ENCODE data around the gene DNAH5. TPM values are rescaled to one million over a fixed set of nuclear protein-coding genes. Genes with fewer than 3 reads are reported as not detected.

The DNAH5 gene
- total RNA-seq, 4 donors from 2014 or later = 1.3 to 3.4 (median 2.7) TPM

- DNase-seq = no peak
- no peaks in the 10 kb centered on the region for H3K27me3 ChIP-seq
- no peaks in the 10 kb centered on the region for H3K9me3 ChIP-seq
- no peak for TF ChIP-seq POLR2A (IDR thresholded peaks at IDR 0.05)
- TF ChIP-seq CTCF (IDR thresholded peaks at IDR 0.05) = peak in 4 of 6 experiments; percentile 19 to 48 (median 36)
- no peak overlapping the region for H3K27ac ChIP-seq
- H3K36me3 ChIP-seq = no peaks in the 10 kb centered on the region
- 65 to 67% methylated on average over 11 of the region's 11 CpGs for WGBS, 2 donors
- H3K4me3 ChIP-seq (replicated peaks in 1 of 3) = no peak overlapping the region
- no peaks in the 10 kb centered on the region for H3K4me1 ChIP-seq
- intact Hi-C loops (cut with DNase I) = no loop called here
These were observed 32.7 kb upstream of the DNAH5 start for GRCh38 chr5:13976867-13977830.

- TF ChIP-seq CTCF (IDR thresholded peaks at IDR 0.05) = no peak
- TF ChIP-seq POLR2A (IDR thresholded peaks at IDR 0.05) = no peak
- no peaks in the 10 kb centered on the region for H3K9me3 ChIP-seq
- no peak overlapping the region for H3K27ac ChIP-seq
- 52 to 58% methylated on average over 2 of the region's 2 CpGs for WGBS, 2 donors
- DNase-seq = no peak
- no peaks in the 10 kb centered on the region for H3K4me1 ChIP-seq
- no peak overlapping the region for H3K4me3 ChIP-seq (replicated peaks in 1 of 3)
- intact Hi-C loops (cut with DNase I) = no loop called here
- no peaks in the 10 kb centered on the region for H3K36me3 ChIP-seq
- no peaks in the 10 kb centered on the region for H3K27me3 ChIP-seq
These were observed 31.7 kb upstream of the DNAH5 start for GRCh38 chr5:13976223-13976622.

GRCh38 chr5:13975246-13975645 lies 30.8 kb upstream of the DNAH5 start:
- H3K4me3 ChIP-seq (replicated peaks in 1 of 3) = no peak overlapping the region
- H3K36me3 ChIP-seq = no peaks in the 10 kb centered on the region
- no peak overlapping the region for H3K27ac ChIP-seq
- 89 to 90% methylated on average over 2 of the region's 2 CpGs for WGBS, 2 donors
- no peak for DNase-seq
- H3K4me1 ChIP-seq = no peaks in the 10 kb centered on the region
- H3K27me3 ChIP-seq = no peaks in the 10 kb centered on the region
- intact Hi-C loops (cut with DNase I) = no loop called here
- no peak for TF ChIP-seq CTCF (IDR thresholded peaks at IDR 0.05)
- no peak for TF ChIP-seq POLR2A (IDR thresholded peaks at IDR 0.05)
- no peaks in the 10 kb centered on the region for H3K9me3 ChIP-seq

GRCh38 chr5:13973724-13974123 lies 29.2 kb upstream of the DNAH5 start:
- no peak overlapping the region for H3K27ac ChIP-seq
- H3K4me1 ChIP-seq = no peaks in the 10 kb centered on the region
- no peak for TF ChIP-seq CTCF (IDR thresholded peaks at IDR 0.05)
- no peak for DNase-seq
- WGBS, 2 donors = 85 to 89% methylated on average over 6 of the region's 6 CpGs
- no peaks in the 10 kb centered on the region for H3K36me3 ChIP-seq
- no peaks in the 10 kb centered on the region for H3K27me3 ChIP-seq
- no peaks in the 10 kb centered on the region for H3K9me3 ChIP-seq
- no peak overlapping the region for H3K4me3 ChIP-seq (replicated peaks in 1 of 3)
- intact Hi-C loops (cut with DNase I) = no loop called here

GRCh38 chr5:13972029-13972428 lies 27.5 kb upstream of the DNAH5 start:
- no peaks in the 10 kb centered on the region for H3K27me3 ChIP-seq
- no peak overlapping the region for H3K4me3 ChIP-seq (replicated peaks in 1 of 3)
- no peak for DNase-seq
- 69 to 72% methylated on average over 7 of the region's 7 CpGs for WGBS, 2 donors
- no peak overlapping the region for H3K27ac ChIP-seq
- no peaks in the 10 kb centered on the region for H3K4me1 ChIP-seq
- H3K9me3 ChIP-seq = no peaks in the 10 kb centered on the region
- no peak for TF ChIP-seq CTCF (IDR thresholded peaks at IDR 0.05)
- TF ChIP-seq POLR2A (IDR thresholded peaks at IDR 0.05) = no peak
- intact Hi-C loops (cut with DNase I) = no loop called here
- H3K36me3 ChIP-seq = no peaks in the 10 kb centered on the region
